ENCODE data around the gene CYP24A1.

DNA sequence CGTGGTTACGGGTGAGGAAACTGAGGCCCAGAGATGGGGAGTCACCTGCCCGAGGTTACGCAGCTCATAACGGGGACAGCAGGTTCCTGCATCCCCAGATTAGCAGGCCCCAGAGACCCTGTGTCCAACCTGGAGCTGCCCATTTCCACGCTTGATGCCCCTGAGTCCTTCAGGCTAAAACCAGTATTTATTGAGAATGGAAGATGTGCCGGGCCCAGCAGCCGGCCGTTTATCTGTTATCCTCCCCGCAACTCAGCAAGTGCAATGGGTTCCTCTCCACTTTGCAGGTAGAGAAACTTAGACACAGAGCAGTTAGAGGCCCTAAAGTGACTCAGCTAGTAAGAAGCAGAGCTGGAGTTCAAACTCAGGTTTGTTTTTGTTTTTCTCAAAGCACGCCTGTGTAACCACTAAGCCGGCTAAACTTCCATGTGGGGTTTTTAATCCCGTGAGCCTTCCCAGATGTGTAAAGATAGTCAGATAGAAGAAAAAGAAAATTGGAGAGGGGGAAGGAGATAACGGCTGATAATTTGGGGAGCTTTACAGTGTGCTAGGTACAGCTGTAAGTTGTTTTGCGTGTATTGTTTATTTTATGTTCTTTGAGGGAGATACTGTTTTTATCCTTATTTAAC, 34.9 kb upstream of the CYP24A1 start:
- no peak for TF ChIP-seq POLR2AphosphoS5 (IDR thresholded peaks at IDR 0.05; ENCODE audit: insufficient read depth in 1 of 2, low read depth in 1 of 2)
- TF ChIP-seq, protein P1, sequence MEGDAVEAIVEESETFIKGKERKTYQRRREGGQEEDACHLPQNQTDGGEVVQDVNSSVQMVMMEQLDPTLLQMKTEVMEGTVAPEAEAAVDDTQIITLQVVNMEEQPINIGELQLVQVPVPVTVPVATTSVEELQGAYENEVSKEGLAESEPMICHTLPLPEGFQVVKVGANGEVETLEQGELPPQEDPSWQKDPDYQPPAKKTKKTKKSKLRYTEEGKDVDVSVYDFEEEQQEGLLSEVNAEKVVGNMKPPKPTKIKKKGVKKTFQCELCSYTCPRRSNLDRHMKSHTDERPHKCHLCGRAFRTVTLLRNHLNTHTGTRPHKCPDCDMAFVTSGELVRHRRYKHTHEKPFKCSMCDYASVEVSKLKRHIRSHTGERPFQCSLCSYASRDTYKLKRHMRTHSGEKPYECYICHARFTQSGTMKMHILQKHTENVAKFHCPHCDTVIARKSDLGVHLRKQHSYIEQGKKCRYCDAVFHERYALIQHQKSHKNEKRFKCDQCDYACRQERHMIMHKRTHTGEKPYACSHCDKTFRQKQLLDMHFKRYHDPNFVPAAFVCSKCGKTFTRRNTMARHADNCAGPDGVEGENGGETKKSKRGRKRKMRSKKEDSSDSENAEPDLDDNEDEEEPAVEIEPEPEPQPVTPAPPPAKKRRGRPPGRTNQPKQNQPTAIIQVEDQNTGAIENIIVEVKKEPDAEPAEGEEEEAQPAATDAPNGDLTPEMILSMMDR (IDR thresholded peaks at IDR 0.05) = no peak
- no peak for TF ChIP-seq POLR2A (IDR thresholded peaks at IDR 0.05)
